ENCODE results near the gene MYO3A.
A peak's percentile ranks its signal among the peaks of the same experiment; 100 is the strongest.
"Not testable (repeated sequence)": the region's sequence is repeated elsewhere in the genome, so short reads cannot be mapped to it uniquely, and the experiment has no call there.

Gene MYO3A

DNA sequence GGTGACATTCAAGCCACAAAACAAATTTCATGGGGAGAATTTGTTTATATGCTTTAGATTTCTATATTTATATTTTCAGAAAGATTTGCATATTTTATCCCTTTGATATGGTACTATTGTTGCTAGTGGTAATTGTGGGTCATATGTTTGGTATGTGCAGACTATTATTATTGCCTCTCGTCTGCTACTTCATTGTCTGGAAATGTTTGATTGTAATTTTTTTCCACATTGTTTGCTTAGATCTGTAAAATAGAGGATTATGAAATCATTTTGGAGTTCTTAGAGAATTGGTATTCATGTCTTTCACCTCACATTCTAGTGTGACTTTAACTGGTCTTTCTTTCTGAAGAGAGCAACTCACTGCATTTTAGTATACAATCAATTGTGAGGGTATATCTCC is 44.7 kb downstream of the MYO3A start:
- DNase-seq = no peak

- DNase-seq = no peak
Observed at GRCh38 chr10:25982107-25982506, 48.1 kb downstream of the MYO3A start.

- no peak for DNase-seq
Observed at GRCh38 chr10:25988583-25988982, 54.6 kb downstream of the MYO3A start.

GRCh38 chr10:25989951-25990350 is 55.9 kb downstream of the MYO3A start:
- DNase-seq = no peak

GRCh38 chr10:25999295-25999981 is 65.4 kb downstream of the MYO3A start:
- DNase-seq = no peak

- no peak for DNase-seq
Observed at GRCh38 chr10:26000971-26001370, 66.9 kb downstream of the MYO3A start.

GRCh38 chr10:26002466-26002865 is 68.4 kb downstream of the MYO3A start:
- not testable (repeated sequence) for DNase-seq

DNA sequence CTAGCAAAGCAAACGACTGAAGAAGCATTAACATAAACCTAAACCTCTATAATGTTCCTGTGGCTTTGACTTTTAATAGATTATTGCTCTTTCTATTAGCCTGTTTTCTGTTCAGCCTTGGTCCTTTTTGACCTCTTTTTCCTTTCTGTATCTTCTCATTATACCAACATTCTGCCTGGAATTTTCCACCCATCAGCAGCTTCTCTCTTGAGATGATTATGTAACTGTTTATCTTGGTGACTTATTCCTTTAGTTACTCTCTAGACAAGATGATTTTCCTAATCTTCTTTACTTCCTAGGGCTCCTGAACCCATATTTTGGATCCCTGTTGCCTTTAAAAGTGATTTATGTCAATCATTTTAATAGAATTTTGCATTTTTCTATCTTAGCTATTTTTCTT is 81.1 kb downstream of the MYO3A start:
- no peak for DNase-seq

DNA sequence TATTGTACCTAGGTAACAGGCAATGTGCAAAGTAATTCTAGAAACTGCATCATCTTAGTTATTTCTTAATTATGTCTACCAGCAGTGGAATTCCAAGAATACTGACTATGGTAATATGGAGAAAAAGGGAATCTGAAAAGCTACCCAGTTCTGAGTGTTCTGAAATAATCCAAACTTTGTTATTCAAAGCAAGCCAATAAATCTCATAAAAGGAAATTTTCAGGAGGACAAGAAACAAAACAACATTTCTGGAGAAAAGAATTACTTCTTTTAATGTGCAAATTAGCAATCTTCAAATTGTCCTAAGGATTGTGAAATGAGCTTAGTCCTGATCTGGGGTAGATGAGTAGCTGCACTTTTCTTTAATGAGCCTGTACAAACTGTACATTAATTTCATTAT is 88.8 kb downstream of the MYO3A start:
- DNase-seq = no peak

DNA sequence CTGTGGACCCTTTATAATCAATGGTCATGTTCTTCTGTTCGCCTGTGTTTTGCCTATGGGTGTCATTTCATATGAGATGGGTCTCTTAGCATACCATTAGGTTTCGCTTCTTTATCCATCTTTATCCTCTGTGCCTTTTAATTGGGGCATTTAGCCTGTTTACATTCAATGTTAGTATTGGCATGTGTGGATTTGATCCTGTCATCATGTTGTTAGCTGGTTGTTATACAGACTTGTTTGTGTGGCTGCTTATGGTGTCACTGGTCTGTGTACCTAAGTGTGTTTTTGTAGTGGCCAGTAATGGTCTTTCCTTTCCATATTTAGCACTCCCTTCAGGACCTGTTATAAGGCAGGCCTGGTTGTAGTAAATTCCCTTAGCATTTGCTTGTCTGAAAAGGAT is 90.3 kb downstream of the MYO3A start:
- DNase-seq = no peak

DNA sequence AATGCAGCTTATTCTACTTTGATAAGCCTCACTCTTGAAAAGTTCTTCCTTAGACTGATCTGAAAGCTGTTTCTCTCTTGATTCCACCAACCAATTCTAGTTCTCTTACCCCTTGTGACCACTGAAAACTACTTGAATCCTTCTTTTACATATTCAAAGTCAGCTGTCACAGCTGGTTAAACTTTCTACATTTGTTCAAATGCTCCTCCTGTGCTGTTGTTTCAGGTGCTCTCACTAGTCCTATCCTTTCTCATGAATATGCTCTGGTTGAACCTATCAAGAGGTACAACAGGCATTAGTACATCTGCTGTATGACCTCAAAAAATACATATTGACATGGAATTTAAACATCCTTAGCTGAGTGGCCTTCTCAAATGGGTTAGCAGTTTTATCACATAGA is 91.5 kb downstream of the MYO3A start:
- no peak for DNase-seq

DNA sequence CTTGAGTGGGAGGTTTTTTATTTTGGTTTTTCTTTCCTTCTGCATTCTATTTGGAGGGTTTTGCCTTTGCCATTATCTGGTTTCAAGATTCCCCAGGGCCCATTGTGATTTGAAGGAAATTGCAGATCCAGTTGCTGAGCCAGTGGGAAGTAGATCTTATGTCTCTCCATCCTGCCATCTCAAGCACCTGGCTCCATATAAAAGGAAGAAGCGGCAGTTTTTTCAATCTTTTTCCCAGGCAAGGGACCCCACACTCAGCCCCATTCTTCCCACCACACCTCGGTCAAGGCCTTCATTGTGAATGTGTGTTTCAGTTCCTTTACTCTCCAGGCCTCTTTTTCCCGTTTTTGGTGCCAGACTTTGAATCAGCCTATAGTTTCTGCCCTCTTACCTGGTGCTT is 95.8 kb downstream of the MYO3A start:
- DNase-seq = no peak

- no peak for DNase-seq
Observed at GRCh38 chr10:26031300-26031699, 97.3 kb downstream of the MYO3A start.

GRCh38 chr10:26043469-26043868 is 109.4 kb downstream of the MYO3A start:
- no peak for DNase-seq

DNA sequence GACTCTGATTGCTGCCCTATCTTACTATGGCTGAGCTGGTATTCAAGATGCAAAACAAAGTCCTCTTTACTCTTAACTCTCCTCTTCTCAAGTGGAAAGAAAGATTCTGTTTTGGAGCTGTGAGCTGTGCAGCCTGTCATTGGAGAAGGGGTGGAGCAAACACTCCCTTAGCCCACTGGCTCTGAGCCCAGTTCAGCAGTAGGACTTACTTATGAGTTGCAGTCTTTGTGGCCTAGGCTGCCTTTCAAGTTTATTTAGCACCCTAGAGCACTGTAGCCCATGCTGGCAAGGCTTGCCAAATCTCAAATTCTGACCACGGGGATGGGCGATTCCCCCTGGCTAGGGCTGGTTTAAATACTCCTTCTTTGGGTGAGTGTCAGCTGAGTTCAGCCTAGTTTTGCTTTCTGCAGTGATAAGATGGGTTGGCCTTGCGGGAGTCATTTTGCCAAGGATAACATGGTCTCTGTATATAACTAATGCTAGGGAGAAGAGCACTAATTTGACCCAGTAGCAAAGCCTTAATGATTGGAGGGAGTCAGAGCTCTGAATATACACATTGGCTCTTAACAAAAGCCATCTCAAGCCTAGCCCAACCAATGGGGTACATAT is 110.2 kb downstream of the MYO3A start:
- peak; percentile 6 for DNase-seq

GRCh38 chr10:26046073-26046700 is 112.2 kb downstream of the MYO3A start:
- DNase-seq = no peak

DNA sequence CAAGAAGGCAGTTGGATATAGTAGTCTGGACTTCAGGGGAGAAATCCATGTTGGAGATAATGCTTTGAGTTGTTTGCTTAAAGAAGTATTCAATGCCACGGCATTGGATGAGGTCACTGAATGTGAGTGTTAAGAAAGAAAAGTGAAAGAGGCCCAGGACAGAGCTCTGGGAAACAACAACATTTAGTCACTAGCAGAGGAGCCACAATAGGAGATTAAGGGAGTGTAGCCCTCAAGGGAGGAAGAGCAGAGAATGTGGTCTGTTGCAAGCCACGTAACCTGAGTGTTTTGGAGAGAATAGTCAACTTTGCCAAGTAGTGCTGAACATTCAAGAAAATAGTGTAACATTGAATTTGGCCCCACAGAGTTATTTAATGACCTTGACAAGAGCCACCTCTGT is 114.7 kb downstream of the MYO3A start:
- DNase-seq = no peak

DNA sequence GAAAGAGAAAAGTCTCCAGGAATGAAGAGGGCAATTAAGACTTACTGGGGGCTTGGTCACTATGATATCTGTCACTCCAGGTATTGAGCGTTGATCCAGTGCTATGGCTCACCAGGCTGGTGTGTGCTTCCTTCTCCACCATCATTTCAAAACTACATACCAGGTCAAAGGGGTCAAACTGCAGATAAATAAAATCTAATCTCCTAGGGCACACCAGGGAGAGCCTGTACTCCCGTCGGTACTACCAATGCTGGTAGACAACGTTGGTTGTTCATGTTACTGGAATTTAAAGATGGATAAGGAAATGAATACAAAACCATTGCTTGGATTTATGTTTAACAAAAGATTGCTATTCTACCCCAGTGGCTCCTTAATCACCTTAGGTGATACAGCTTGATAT is 118.3 kb downstream of the MYO3A start:
- no peak for DNase-seq

DNA sequence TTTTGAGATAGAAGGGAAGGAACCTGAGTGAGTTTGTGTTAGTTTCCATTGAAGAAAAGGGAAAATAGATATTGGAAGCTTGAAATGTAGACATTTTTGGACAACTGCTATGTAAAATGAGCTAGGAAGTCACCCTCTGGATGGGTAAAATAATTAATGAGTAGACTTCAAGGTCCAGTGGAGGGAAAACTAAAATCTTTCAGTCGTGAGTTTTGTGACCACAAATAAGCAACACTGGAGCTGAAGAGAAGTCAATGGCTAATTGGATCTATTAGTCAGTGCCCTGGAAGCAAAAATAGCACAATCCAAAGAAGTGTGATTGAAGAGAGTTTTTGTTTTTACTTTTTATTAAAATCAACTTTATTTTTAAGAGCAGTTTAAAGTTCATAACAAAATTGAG is 123.4 kb downstream of the MYO3A start:
- DNase-seq = no peak

GRCh38 chr10:26064106-26064505 is 130.1 kb downstream of the MYO3A start:
- no peak for DNase-seq

DNA sequence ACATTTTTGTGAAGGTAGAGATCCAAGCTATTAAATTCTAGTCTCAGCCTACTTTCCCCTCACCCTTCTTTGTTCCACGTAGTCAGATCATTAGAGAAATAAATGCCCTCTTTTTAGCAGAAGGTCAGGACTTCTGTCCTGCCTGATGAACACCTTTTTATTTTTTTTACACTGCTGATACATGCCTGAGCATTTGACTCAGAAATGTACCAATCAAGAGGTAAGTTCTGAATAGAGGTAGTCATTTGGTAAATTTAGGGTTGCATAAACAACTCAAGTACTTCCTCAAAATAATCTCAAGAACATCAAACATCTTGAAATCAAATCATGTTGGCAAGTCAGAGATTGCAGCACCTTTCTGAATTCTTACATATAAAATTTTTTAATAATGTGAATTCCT is 133.7 kb downstream of the MYO3A start:
- no peak for DNase-seq

DNA sequence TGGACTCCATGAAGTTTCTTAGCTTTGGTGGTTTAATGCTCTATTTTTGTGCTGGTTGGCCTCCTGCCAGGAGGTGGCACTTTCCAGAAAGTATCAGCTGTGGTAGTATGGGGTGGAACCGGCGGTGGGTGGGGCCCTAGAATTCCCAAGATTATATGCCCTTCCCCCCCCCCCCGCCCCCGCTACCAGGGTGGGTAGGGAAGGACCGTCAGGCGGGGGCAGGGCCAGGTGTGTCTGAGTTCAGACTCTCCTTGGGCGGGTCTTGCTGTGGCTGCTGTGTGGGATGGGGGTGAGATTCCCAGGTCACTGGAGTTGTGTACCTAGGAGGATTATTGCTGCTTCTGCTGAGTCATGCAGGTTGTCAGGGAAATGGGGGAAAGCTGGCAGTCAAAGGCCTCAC is 146.9 kb downstream of the MYO3A start:
- DNase-seq = not testable (repeated sequence)

DNA sequence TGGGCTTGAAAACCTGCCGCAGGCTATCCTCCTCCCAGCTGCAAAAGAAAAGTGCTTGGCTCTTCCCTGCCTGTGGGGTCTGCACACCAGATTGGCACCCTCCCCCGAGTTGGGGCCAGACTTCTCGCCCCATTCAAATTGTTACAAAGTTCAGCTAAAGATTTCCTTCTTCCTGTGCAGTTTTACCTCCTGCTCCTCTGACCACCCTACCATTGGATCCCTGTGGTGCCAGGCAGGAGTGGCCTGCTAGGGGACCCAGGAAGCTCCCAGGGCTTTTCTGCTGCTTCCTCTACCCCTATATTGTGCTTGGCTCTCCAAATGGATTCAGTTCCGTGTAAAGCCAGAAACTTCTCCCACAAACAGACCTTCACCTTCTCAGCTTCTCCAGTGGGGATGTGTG is 147.4 kb downstream of the MYO3A start:
- DNase-seq = no peak

DNA sequence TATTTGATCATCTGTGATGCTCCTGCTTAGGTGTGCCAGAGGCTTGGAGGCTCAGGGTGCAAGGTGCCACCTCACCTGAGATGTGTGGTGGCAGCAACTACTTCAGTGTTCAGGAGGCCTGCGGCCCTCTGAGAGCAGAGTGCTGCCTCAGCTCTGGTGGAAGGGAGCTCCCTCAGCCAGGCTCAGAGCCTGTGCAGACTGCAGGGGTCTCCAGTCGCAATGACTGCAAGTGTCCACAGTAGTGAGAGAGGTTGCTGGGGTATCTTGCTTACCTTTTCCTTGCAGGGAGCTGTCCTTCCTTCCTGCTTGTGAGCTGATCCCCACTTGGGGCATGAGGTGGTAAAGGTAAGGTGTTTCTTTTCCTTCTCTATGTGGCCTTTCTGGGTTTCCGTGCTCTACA is 151.5 kb downstream of the MYO3A start:
- DNase-seq = no peak

- DNase-seq = no peak
Observed at GRCh38 chr10:26087666-26088065, 153.6 kb downstream of the MYO3A start.

Measured in fibroblast of skin of right quadriceps (primary cell).